H1 (cell line): ENCODE data around the gene CCDC185. TPM values are rescaled to one million over a fixed set of nuclear protein-coding genes. Genes with fewer than 3 reads are reported as not detected.

Source experiments
- CBX5 ChIP-seq: fragments of 300-800, 300-1000 bp; sonication (generic); IDR thresholded peaks from 2 replicates; pipeline ENCODE4 v1.7.1; 2016; ENCODE audit warnings: antibody characterized with exemption, low read length, low read depth
- polyA plus RNA-seq, 7 experiments: library from polyadenylated mRNA; depleted of rRNA in 3 of 7; stranded (reverse) in 5 of 7; unstranded in 2 of 7; fragments of >200 nt in 5 of 7; fragments of 200-250 nt in 2 of 7; gene quantifications; 1 replicate in 5 of 7; 2 replicates in 1 of 7; 4 replicates in 1 of 7; pipeline versions ENCODE4 v1.2.1 to v1.2.3, GENCODE V29; 2011 to 2013; ENCODE audit warnings: missing spikeins in 2 of 7, mixed read lengths in 2 of 7
- total RNA-seq: library from RNA; stranded (reverse); fragmentation: NEBNext Ultra II Directional; extraction: Animal tissue kit (Norgen Biotek cat#: 25700); gene quantifications from 2 replicates; pipeline ENCODE4 v1.2.1, GENCODE V29; 2021

Gene CCDC185
- total and polyA plus RNA-seq, 2 of the 8 experiments (the other 6 are each of a cell fraction or from before 2014, with no cell fraction given) = not detected

DNA sequence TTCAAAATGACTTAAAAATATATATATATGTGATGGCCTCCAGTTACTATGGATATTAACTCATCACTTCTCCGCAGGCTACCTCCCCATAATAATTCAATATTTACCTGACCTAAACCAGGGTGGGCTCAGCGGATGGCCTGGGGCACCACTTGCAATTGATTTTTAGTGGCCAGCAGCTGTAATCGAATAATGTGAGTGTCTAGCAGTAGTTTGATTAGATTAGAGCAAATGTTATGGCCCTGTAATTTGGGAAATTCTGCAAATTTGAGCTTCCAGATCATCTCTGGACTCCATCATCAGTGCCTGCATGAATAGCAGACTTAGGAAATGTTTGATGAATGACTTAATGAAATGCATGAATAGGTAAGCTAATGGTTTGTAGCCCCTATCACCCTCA is 44.0 kb upstream of the CCDC185 start (continued):
- no peak for TF ChIP-seq CBX5
